Glomerular visceral epithelial cell (primary cell): Measurements from ENCODE around the gene ZC3H15.
"Not testable (repeated sequence)": the region's sequence is repeated elsewhere in the genome, so short reads cannot be mapped to it uniquely, and the experiment has no call there.

Experiments used
- DNase-seq: peaks from one replicate; pipeline ENCODE4 v3.0.0-alpha.2; 2016; ENCODE audit errors: extremely low spot score

The ZC3H15 gene

DNA sequence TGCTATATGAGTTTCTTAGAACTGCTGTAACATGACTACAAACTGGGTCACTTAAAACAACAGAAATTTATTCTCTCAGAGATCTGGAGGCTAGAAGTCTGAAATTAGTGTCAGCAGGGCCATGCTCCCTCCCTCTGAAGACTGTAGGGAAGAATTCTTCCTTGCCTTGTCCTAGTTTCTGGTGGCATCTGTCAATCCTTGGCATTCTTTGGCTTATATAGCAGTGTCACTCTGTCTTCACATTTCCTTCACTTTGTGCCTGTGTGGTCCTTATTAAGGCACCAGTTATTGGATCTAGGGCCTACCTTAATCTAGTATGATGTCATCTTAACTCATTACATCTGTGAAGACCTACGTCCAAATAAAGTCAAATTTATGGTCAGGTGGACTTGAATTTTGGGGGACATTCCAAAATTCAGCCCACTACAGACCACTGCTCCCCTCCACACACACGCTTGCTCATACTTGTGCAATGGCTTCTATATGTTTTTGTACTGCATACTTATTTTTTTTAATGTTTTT lies 7.6 kb downstream of the ZC3H15 start:
- no peak for DNase-seq

GRCh38 chr2:186496401-186496800 lies 10.3 kb downstream of the ZC3H15 start:
- DNase-seq: no peak

DNA sequence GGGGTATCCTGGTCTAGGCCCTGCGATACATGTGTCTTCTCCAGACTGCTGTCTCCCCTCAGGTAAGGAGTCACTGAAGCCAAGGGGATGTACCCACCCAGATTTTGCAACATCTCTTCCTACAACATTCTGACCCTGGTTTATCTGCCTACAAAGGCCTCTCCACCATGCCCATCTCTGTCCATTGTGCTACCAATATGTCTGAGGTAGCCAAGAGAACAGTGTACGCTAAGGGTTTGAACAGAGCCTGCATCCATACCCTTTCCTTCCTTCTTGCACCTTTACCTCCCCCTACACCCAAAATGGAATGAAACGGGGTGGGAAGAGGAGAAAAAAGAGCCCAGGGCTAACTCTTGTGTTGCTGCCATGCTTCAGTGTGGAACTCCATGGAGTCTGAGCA lies 11.9 kb downstream of the ZC3H15 start:
- no peak for DNase-seq

DNA sequence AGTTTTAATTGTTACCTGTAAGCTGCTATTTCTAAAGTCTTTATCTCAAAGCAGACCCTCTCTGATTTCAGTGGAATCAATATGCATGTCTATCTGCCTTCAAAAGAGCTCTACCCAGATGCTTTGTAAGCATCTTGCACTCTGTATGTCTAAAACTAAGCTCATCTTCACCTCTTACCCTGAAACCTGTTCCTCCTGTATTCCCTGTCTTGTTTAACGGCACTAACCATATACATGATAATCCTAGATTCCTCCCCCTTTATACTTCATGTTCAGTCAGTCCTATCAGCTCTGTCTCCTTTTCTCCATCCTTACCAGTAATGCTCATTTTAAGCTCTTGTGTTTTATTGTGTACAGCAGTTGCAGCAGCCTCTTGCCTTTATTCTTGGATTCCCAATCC lies 12.8 kb downstream of the ZC3H15 start:
- DNase-seq: no peak

DNA sequence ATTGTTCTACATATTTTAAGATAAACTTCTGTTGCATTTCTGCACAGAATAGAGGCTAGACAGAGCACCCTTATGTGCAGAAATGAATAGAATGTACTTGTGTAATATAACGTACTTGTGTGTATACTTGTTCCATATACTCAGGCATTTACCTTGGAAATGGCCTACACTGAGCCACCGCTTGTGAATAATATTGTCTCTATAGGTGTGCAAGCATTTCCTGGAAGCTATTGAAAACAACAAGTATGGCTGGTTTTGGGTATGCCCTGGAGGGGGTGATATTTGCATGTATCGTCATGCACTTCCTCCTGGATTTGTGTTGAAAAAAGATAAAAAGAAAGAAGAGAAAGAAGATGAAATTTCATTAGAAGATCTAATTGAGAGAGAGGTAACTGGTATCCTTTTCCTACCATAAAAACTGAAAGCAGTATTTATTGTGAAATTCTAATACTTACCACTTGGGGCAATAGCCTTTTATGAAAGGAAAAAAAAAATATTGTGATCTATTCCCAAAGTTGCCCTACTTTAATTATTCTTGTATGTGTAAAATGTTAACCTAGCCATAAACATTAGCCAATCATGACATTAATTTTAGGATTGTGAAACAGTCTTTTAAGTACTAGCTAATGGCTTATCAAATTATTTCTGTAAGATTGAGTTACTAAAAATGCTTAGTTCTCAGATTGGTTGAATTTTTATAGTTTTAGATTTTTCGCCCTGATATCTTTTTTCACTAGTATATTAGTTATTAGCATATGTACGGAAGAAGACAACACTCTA lies 18.0 kb downstream of the ZC3H15 start:
- peak; percentile 36 for DNase-seq

GRCh38 chr2:186508263-186508662 lies 22.2 kb downstream of the ZC3H15 start:
- no peak for DNase-seq

DNA sequence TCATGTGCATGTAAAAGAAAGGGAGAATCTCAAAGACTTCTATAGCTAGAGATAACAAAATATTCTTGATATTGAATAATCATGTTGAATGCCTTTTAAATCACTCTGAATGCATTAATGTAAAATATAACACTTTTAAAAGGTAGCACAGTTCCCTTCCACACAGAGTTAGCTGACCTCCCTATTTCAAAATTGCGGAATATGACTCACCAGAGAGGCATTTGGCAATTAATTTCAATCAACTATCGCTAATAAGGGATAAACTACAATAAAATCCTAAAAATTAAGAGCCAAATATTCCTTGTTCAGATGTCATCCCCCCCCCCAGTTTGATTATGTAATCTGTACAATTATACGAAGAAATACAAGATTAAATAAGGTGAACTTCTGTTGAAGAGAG lies 29.3 kb downstream of the ZC3H15 start:
- no peak for DNase-seq

GRCh38 chr2:186516396-186516795 lies 30.3 kb downstream of the ZC3H15 start:
- DNase-seq: no peak

- DNase-seq: no peak
Observed at GRCh38 chr2:186517090-186517489, 31.0 kb downstream of the ZC3H15 start.

DNA sequence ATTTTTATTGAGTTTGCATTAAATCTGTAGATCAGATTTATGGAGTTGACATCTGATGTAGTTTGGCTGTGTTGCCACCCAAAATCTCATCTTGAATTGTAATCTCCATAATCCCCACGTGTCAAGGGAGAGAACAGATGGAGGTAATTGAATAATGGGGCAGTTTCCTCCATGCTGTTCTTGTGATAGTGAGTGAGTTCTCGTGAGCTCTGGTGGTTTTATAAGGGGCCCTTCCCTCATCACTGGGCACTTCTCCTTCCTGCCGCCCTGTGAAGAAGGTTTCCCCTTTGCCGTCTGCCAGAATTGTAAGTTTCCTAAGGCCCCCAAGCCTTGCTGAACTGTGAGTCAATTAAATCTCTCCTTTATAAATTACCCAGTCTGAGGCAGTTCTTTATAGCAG lies 32.2 kb downstream of the ZC3H15 start:
- DNase-seq: no peak

DNA sequence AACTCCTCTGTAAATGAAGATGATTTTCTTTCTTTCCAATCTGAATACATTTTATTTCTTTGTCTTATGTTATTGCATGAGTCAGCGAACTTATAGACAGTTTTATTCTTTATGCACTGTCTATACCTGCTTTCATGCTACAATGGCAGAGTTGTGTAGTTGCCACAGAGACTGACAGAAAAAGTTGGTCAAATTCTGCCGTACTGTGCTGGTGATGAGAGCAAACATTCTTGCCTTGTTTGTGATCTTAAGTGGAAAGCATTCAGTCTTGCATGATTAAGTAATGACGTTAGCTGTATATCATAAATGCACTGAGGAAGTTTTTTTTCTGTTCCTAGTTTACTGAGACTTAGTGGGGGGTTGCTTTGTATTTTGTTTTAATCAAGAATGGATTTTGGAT lies 32.9 kb downstream of the ZC3H15 start:
- peak; percentile 80 for DNase-seq

DNA sequence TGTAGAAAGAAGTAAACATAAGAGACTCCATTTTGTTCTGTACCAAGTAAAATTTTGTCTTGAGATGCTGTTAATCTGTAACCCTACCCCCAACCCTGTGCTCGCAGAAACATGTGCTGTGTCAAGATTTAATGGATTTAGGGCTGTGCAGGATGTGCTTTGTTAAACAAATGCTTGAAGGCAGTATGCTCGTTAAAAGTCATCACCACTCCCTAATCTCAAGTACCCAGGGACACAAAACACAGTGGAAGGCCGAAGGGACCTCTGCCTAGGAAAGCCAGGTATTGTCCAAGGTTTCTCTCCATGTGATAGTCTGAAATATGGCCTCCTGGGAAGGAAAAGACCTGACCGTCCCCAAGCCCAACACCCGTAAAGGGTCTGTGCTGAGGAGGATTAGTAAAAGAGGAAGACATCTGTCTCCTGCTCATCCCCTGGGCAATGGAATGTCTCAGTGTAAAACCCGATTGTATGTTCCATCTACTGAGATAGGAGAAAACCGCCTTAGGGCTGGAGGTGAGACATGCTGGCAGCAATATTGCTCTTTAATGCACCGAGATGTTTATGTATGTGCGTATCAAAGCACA lies 35.6 kb downstream of the ZC3H15 start:
- DNase-seq: not testable (repeated sequence)

DNA sequence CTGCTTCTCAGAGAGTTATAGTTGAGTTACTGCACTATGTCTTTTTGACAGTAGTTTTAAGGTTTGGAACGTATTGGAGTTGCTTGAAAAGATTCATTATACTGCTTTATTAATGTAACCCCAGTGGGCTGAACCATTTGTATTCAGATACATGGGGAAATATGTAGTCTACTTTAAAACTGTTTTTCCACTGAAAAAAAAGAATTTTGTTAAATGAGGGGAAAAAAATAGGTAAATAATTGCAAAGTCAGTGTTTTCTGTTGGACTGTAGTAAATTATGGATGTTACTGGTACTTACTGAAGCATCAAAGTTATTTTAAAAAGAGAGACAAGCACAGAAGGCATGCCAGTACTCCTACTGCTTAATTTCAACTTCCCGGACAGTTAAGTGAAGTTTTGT lies 36.4 kb downstream of the ZC3H15 start:
- DNase-seq: no peak

GRCh38 chr2:186523791-186524190 lies 37.7 kb downstream of the ZC3H15 start:
- DNase-seq: no peak

GRCh38 chr2:186526281-186526680 lies 40.2 kb downstream of the ZC3H15 start:
- no peak for DNase-seq

GRCh38 chr2:186530314-186530713 lies 44.3 kb downstream of the ZC3H15 start:
- no peak for DNase-seq

- no peak for DNase-seq
Observed at GRCh38 chr2:186531257-186531775, 45.3 kb downstream of the ZC3H15 start.

GRCh38 chr2:186532891-186533290 lies 46.8 kb downstream of the ZC3H15 start:
- DNase-seq: no peak

DNA sequence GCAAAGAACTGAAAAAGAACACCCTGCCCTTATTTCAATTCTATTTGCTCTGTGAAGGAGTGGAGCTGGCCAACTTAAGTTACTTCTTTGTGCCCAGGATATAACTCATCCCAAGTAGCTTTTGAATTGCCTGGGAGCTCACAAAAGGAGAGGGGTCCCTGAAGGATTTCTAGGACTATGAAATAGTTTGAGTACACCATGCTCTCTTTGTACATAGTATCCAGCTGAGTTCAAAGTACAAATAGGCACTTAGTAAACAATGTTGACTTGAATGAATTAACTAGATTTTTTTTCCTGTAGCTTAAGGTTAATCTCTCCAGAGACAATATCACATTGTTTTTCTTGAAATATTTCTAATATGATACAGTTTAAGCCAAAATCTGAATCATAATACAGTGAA lies 47.7 kb downstream of the ZC3H15 start:
- no peak for DNase-seq

DNA sequence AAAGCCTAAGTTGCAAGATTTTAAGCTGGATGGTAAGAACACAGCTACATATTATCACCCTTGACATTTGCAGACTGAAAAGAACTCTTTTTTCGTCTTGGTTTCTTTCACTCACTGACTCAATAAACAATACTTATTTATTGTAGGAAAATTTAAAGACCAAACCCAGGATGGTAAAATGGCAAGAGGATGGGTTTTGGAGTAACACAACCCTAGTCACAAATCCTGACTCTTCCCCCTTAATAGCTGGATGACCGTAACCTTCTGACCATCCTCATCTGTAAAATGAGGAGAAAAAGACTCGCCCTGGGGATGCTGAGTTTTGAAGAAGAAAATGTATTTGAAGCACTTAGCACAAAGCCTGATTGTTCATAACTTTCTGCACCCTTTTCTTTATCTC lies 48.3 kb downstream of the ZC3H15 start:
- DNase-seq: no peak

DNA sequence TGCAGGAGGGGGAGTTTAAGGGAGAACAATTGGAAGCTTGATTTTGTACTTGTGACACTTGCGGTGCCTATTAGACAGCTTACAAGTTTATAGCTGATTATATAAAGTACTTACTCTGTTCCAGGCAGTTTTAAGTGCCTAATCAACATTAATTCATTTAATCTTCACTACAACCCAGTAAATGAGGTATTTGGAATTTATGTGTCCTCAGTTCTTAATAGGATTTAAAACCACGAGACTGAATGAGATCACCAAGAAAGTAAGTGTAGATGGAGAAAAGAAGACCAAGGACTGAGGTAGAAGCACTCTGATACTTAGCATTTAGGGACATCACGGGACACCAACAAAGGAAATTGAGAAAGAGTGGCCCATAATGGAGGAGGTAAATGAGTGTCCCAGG lies 49.8 kb downstream of the ZC3H15 start:
- DNase-seq: no peak

GRCh38 chr2:186537019-186537418 lies 51.0 kb downstream of the ZC3H15 start:
- DNase-seq: no peak

DNA sequence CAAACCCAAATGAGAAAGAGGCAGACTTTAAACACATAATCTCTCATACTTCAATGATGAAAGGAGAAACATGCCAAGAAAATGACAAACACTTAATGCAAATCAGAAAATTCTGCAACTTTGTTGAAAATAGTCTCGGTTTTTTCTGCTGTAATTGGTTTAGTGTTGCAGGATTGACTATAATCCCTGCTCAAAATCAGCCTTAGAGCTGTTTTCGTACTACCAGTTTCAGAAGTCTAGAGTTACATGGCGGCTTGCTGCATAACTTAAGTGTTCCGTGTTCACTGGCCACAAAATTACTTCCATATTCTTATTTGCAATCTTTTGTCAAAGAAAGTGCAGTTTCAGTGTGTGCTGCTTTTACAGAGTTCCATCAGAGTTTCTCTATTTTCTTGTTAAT lies 54.9 kb downstream of the ZC3H15 start:
- DNase-seq: no peak
